CD4-positive, alpha-beta T cell treated with Interleukin-6 for 4 hours (primary cell): ENCODE results near the gene FASTK.

Experiments
- DNase-seq: peaks from one replicate; pipeline ENCODE4 v3.0.0-alpha.2; 2020; ENCODE audit warnings: mixed read lengths

The FASTK gene

GRCh38 chr7:151095123-151095797, 14.7 kb upstream of the FASTK start:
- no peak for DNase-seq

- DNase-seq, result no peak
Observed at GRCh38 chr7:151094675-151095074, 14.1 kb upstream of the FASTK start.

- DNase-seq, result no peak
Observed at GRCh38 chr7:151093748-151094147, 13.1 kb upstream of the FASTK start.

GRCh38 chr7:151091988-151092387, 11.4 kb upstream of the FASTK start:
- DNase-seq, result no peak

- DNase-seq, result no peak
Observed at GRCh38 chr7:151091431-151091830, 10.8 kb upstream of the FASTK start.

GRCh38 chr7:151091003-151091402, 10.4 kb upstream of the FASTK start:
- no peak for DNase-seq

- no peak for DNase-seq
Observed at GRCh38 chr7:151089893-151090730, 9.5 kb upstream of the FASTK start.

GRCh38 chr7:151088856-151089699, 8.5 kb upstream of the FASTK start:
- no peak for DNase-seq

GRCh38 chr7:151088019-151088855, 7.6 kb upstream of the FASTK start:
- DNase-seq, result no peak

- DNase-seq, result peak; percentile 48
Observed at GRCh38 chr7:151087245-151088018, 6.8 kb upstream of the FASTK start.

- peak; percentile 44 for DNase-seq
Observed at GRCh38 chr7:151086802-151087244, 6.2 kb upstream of the FASTK start.

- DNase-seq, result peak; percentile 73
Observed at GRCh38 chr7:151085691-151086620, 5.3 kb upstream of the FASTK start, which contains the start of gene AGAP3. Gene AGAP3, plus strand, starts transcription at chr7:151086475. Its CDS starts 267 bp downstream, at chr7:151086742.

- DNase-seq, result no peak
Observed at GRCh38 chr7:151085329-151085690, 4.7 kb upstream of the FASTK start.

GRCh38 chr7:151083824-151084160, 3.2 kb upstream of the FASTK start:
- DNase-seq, result no peak

GRCh38 chr7:151083071-151083823, 2.6 kb upstream of the FASTK start, which contains the start of gene TMUB1:
Gene TMUB1, minus strand, starts transcription at chr7:151083493. Its CDS starts 930 bp downstream, at chr7:151082563.
- peak; percentile 91 for DNase-seq

- no peak for DNase-seq
Observed at GRCh38 chr7:151082141-151083070, 1.8 kb upstream of the FASTK start.

GRCh38 chr7:151081170-151082101, 827 bp upstream of the FASTK start:
- no peak for DNase-seq
